ENCODE measurements around the gene VAV1.

DNA sequence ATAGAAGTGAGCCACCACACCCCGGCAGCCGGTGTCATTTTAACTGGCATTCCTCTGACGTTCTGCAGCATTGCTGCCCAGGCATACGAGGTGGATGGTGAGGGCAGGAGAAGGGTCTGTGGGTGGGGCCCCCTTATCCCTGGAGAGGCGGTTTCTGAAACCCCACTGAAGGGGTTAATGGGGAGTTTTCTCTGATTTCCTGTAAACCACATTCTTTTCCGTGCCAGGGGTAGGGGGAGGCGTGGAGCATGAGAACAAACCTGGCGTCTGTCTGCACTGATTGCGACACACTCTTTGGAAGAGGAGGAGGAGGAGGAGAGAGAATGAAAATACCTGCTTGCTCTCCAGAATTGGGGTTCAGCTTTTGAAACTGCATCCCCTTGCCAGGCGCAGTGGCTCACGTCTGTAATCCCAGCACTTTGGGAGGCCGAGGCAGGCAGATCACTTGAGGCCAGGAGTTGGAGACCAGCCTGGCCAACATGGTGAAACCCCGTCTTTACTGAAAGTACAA, 49.3 kb upstream of the VAV1 start:
- TF ChIP-seq CTCF (IDR thresholded peaks at IDR 0.05) = peak in 1 of 6 experiments; percentile 15
- no peak for TF ChIP-seq POLR2A (IDR thresholded peaks at IDR 0.05)

Measured in thyroid gland (tissue), 4 donors.